Measurements from ENCODE around the gene ITPRIP.

Gene ITPRIP

DNA sequence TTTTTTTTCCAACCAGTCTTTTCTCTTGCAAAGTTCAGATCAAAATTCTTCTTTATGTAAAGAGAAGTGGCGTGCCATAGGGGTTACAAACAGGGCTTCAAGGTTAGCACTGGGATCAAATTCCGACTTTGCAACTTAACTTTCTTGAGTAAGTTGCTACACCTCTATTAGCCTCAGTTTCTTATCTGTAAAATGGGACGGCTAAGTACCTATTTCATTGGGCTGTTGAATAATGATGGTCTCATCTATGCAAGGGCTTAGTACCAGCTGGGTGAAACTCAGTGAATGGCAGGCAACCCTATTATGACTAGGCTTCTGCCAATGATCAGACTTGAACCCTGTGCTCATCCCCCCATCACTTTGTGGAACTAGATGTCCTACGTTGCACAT is 33.9 kb downstream of the ITPRIP start:
- CTCF ChIA-PET, result interaction anchor here (1.5 to 13.4 kb wide), 9 partner anchors 11 to 48 kb away, joined by 3 to 234 read pairs (median 24); partner anchors contain the start of genes CFAP58 and ITPRIP

DNA sequence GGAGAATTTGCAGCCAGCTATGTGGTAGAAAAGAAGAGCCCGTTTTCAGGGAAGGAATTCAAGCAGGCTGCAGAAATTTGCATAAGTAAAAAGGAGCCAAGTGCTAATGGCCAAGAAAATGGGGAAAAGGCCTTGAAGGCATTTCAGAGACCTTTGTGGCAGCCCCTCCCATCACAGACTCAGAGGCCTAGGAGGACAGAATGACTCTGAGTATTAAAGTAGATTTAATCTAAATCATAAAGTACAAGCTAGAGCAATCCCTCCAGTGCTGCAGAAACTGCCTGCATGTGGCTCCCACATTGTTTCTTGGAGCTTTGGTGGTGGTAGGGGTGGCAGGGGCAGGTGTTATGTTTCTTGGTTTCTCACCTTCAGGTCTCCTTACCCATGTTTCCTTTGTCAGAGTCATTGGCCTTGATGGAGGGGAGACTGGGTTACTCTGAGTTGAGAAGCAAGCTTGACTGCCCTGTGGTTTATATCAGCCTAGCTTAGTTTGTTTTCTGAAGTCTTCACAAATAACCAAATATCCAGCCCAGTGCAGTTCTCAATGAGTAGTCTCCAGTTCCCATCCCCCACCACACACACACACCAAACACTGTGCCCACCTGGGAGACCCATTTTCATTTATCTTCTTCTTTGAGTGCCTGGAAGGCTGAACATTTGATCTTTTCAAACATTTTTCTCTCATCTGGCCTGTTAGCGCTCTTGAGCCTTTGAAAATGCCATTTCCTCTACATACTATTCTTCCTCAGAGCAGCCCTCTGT is 34.5 kb downstream of the ITPRIP start:
- no peak for DNase-seq (ENCODE audit: low read depth, low spot score)
- CTCF ChIA-PET, result interaction anchor here (1.0 to 13.4 kb wide), 9 partner anchors 10 to 48 kb away, joined by 3 to 234 read pairs (median 17); partner anchors contain the start of genes CFAP58 and ITPRIP
- no peak overlapping the region for H3K4me3 ChIP-seq (ENCODE audit: low read depth, low read length)
- TF ChIP-seq, protein P1, sequence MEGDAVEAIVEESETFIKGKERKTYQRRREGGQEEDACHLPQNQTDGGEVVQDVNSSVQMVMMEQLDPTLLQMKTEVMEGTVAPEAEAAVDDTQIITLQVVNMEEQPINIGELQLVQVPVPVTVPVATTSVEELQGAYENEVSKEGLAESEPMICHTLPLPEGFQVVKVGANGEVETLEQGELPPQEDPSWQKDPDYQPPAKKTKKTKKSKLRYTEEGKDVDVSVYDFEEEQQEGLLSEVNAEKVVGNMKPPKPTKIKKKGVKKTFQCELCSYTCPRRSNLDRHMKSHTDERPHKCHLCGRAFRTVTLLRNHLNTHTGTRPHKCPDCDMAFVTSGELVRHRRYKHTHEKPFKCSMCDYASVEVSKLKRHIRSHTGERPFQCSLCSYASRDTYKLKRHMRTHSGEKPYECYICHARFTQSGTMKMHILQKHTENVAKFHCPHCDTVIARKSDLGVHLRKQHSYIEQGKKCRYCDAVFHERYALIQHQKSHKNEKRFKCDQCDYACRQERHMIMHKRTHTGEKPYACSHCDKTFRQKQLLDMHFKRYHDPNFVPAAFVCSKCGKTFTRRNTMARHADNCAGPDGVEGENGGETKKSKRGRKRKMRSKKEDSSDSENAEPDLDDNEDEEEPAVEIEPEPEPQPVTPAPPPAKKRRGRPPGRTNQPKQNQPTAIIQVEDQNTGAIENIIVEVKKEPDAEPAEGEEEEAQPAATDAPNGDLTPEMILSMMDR (IDR thresholded peaks at IDR 0.05; ENCODE audit: insufficient read depth, low read length, missing control alignments), result no peak
- POLR2A ChIA-PET, result no interaction called here

More for the DNA sequence above, 33.9 kb downstream of the ITPRIP start:
- no peak overlapping the region for H3K4me3 ChIP-seq (ENCODE audit: low read depth, low read length)
- TF ChIP-seq, protein P1 (IDR thresholded peaks at IDR 0.05; ENCODE audit: insufficient read depth, low read length, missing control alignments), result no peak
- POLR2A ChIA-PET, result no interaction called here
- no peak for DNase-seq (ENCODE audit: low read depth, low spot score)

DNA sequence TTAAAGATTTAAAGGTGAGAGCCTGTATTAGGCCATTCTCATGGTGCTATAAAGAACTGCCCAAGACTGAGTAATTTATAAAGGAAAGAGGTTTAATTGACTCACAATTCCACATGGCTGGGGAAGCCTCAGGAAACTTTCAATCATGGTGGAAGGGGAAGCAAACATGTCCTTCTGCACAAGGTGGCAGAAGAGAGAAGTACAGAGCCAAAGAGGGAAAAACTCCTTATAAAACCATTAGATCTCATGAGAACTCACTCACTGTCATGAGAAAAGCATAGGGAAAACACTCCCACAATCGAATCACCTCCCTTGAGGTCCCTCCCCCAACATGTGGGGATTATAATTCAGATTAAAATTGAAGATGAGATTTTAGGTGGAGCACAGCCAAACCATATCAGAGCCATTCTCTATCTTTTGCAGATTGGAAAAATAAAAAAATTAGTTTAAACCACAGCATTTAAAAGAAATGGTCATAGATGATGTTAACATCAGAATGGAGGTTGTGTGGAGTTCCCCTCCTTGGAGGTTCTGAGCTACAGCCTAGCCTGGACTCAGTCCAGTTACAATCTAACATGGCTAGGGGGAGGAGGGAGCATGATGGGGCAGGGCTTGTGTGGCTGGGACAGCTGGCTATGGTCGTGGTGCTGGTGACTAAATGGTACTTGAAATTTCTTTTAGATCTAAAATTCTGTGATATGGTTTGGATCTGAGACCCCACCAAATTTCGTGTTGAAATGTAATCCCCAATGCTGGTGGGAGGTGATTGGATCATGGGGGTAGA is 36.2 kb downstream of the ITPRIP start:
- H3K4me3 ChIP-seq (ENCODE audit: low read depth, low read length), result no peak overlapping the region
- no peak for DNase-seq (ENCODE audit: low read depth, low spot score)
- ChIA-PET CTCF (interaction anchor here (0.7 to 13.4 kb wide), 6 partner anchors 9 to 50 kb away, joined by 3 to 234 read pairs (median 70); partner anchors contain the start of genes CFAP58 and ITPRIP), POLR2A (no interaction called here)
- TF ChIP-seq, protein P1 (IDR thresholded peaks at IDR 0.05; ENCODE audit: insufficient read depth, low read length, missing control alignments), result no peak

- ChIA-PET CTCF (interaction anchor here (1.1 to 4.0 kb wide), 5 partner anchors 10 to 50 kb away, joined by 5 to 77 read pairs (median 19); partner anchors contain the start of genes CFAP58 and ITPRIP), POLR2A (interaction anchor here (0.8 to 2.9 kb wide), 5 partner anchors 9 to 51 kb away, joined by 3 to 21 read pairs (median 5); partner anchors contain the start of gene ITPRIP)
- DNase-seq (ENCODE audit: low read depth, low spot score), result peak; percentile 93
- TF ChIP-seq, protein P1 (IDR thresholded peaks at IDR 0.05; ENCODE audit: insufficient read depth, low read length, missing control alignments), result no peak
- peak overlapping the region; percentile 43 for H3K4me3 ChIP-seq (ENCODE audit: low read depth, low read length)
These were observed 37.5 kb downstream of the ITPRIP start for GRCh38 chr10:104300736-104301292.

DNA sequence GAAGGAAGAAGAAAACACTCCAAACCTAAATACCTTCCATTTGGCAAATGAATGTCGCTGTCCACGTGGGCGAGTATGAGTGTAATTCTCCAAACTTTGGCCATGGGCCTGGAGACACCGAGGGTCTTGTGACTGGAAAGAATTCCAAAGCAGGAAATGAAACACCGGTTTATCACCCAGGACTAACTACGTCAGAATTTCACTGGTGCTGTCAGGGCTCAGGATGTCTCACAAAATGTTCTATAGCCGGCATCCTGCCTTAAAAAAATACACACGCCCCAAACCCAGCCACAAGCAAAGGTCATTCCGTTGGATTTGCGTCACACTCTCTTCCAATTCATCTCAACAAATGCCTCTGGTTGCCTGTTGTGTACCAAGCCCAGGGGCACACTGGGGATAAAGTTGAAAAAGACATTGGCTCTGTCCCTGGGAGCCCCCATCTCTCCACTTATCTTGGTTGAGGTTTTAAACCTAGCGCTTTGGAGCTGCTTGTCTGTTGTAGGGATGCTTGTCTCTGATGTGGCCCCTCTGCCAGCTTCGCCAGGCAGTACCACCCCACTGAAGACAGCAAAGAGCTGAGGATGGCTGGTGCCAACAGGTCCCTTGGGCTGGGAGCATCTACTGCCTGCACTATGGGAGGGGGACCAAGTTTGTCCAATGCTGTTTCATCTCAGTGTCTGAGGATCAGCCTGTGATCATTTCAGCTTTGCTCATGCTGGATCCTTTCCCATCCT is 38.1 kb downstream of the ITPRIP start:
- ChIA-PET CTCF (interaction anchor here (0.7 to 4.0 kb wide), 12 partner anchors 8 to 51 kb away, joined by 3 to 77 read pairs (median 8); partner anchors contain the start of genes CFAP58 and ITPRIP), POLR2A (interaction anchor here (0.8 to 2.9 kb wide), 6 partner anchors 10 to 179 kb away, joined by 3 to 21 read pairs (median 4); partner anchors contain the start of genes ITPRIP and SFR1)
- TF ChIP-seq, protein P1 (IDR thresholded peaks at IDR 0.05; ENCODE audit: insufficient read depth, low read length, missing control alignments), result no peak
- peak; percentile 93 for DNase-seq (ENCODE audit: low read depth, low spot score)
- peak overlapping the region; percentile 43 for H3K4me3 ChIP-seq (ENCODE audit: low read depth, low read length)
